Measurements from ENCODE around the gene ATRAID.

Gene ATRAID

GRCh38 chr2:27245116-27245515 lies 33.3 kb downstream of the ATRAID start:
- H3K4me3 ChIP-seq (ENCODE audit: low read depth, low read length): no peak overlapping the region
- no peak for TF ChIP-seq CTCF (IDR thresholded peaks at IDR 0.05; ENCODE audit: low read depth, low read length, missing control alignments)
- no peak overlapping the region for H3K27ac ChIP-seq
- no peak for DNase-seq
- in situ Hi-C loops (cut with HindIII; ENCODE audit: low pct_ligation_motif_present, low sequenced_read_pairs): no loop called here
- no peaks in the 10 kb centered on the region for H3K27me3 ChIP-seq (replicated peaks)
- peaks cover 46% of the 10 kb centered on the region for H3K36me3 ChIP-seq (replicated peaks)

GRCh38 chr2:27245626-27246025 lies 33.8 kb downstream of the ATRAID start:
- no peak for DNase-seq
- in situ Hi-C loops (cut with HindIII; ENCODE audit: low pct_ligation_motif_present, low sequenced_read_pairs): no loop called here

DNA sequence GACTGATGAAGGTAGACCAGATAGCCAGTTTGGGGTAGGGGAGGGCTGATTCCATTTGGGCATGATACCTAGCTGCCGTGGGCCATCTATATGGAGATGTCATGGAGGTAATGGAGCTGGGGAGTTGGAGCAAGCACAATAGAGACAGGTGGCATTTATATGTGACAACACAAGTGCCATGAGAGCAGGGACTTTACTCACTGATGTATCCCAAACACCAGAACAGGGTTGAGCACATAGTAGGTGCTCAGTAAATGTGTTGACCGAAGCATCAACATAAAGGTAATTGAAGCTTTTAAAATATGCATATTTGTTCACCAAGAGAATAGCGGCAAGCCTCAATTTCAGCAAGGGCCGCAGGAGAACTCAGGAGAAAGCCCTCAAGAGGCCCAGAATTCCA lies 36.1 kb downstream of the ATRAID start:
- in situ Hi-C loops (cut with HindIII; ENCODE audit: low pct_ligation_motif_present, low sequenced_read_pairs): no loop called here
- Histone ChIP-seq H3K27ac (no peak overlapping the region), H3K27me3 (replicated peaks) (no peaks in the 10 kb centered on the region), H3K4me3 (ENCODE audit: low read depth, low read length) (no peak overlapping the region), H3K36me3 (replicated peaks) (peaks cover 19% of the 10 kb centered on the region)
- TF ChIP-seq CTCF (IDR thresholded peaks at IDR 0.05; ENCODE audit: low read depth, low read length, missing control alignments): no peak
- DNase-seq: no peak

More at GRCh38 chr2:27245626-27246025, 33.8 kb downstream of the ATRAID start:
- Histone ChIP-seq H3K4me3 (ENCODE audit: low read depth, low read length) (no peak overlapping the region), H3K27me3 (replicated peaks) (no peaks in the 10 kb centered on the region), H3K36me3 (replicated peaks) (peaks cover 41% of the 10 kb centered on the region), H3K27ac (no peak overlapping the region)
- no peak for TF ChIP-seq CTCF (IDR thresholded peaks at IDR 0.05; ENCODE audit: low read depth, low read length, missing control alignments)

- Histone ChIP-seq H3K27me3 (replicated peaks) (no peaks in the 10 kb centered on the region), H3K36me3 (replicated peaks) (peaks cover 8% of the 10 kb centered on the region), H3K4me3 (ENCODE audit: low read depth, low read length) (no peak overlapping the region), H3K27ac (no peak overlapping the region)
- TF ChIP-seq CTCF (IDR thresholded peaks at IDR 0.05; ENCODE audit: low read depth, low read length, missing control alignments): no peak
- DNase-seq: peak; percentile 36
- in situ Hi-C loops (cut with HindIII; ENCODE audit: low pct_ligation_motif_present, low sequenced_read_pairs): no loop called here
Measured at GRCh38 chr2:27249159-27249890, 37.5 kb downstream of the ATRAID start.

GRCh38 chr2:27249891-27250651 lies 38.2 kb downstream of the ATRAID start:
- H3K27me3 ChIP-seq (replicated peaks): no peaks in the 10 kb centered on the region
- peak; percentile 31 for DNase-seq
- TF ChIP-seq CTCF (IDR thresholded peaks at IDR 0.05; ENCODE audit: low read depth, low read length, missing control alignments): peak; percentile 91
- no peak overlapping the region for H3K27ac ChIP-seq
- no peak overlapping the region for H3K4me3 ChIP-seq (ENCODE audit: low read depth, low read length)
- in situ Hi-C loops (cut with HindIII; ENCODE audit: low pct_ligation_motif_present, low sequenced_read_pairs): no loop called here
- H3K36me3 ChIP-seq (replicated peaks): peaks cover 2% of the 10 kb centered on the region
